AG10803 (cell line): ENCODE data around the gene OSGEP.
A peak's percentile ranks its signal among the peaks of the same experiment; 100 is the strongest.

ENCODE experiments used
- DNase-seq: peaks from one replicate; pipeline ENCODE4 v3.0.0; 2010; ENCODE audit warnings: low read depth
- H3K4me3 ChIP-seq: 2 replicates; pipeline ENCODE4 v1.5.1; 2011; ENCODE audit warnings: mild to moderate bottlenecking, low read length, control low read depth
- CTCF ChIP-seq: conservative IDR thresholded peaks from 2 replicates; pipeline ENCODE4 v1.5.1; 2011; ENCODE audit warnings: mild to moderate bottlenecking, low read length, control low read depth, inconsistent platforms

The OSGEP gene

GRCh38 chr14:20441461-20441860, 13.2 kb downstream of the OSGEP start:
- no peak for TF ChIP-seq CTCF
- DNase-seq, result no peak

GRCh38 chr14:20440882-20441281, 13.7 kb downstream of the OSGEP start:
- no peak overlapping the region for H3K4me3 ChIP-seq
- TF ChIP-seq CTCF, result no peak
- no peak for DNase-seq

More at GRCh38 chr14:20441461-20441860, 13.2 kb downstream of the OSGEP start:
- H3K4me3 ChIP-seq, result no peak overlapping the region

GRCh38 chr14:20440465-20440864, 14.1 kb downstream of the OSGEP start:
- H3K4me3 ChIP-seq, result no peak overlapping the region
- TF ChIP-seq CTCF, result no peak
- DNase-seq, result no peak

GRCh38 chr14:20438664-20439063, 15.9 kb downstream of the OSGEP start:
- no peak for DNase-seq
- TF ChIP-seq CTCF, result no peak
- no peak overlapping the region for H3K4me3 ChIP-seq

- no peak overlapping the region for H3K4me3 ChIP-seq
- TF ChIP-seq CTCF, result no peak
- DNase-seq, result peak; percentile 77
These were observed 18.3 kb downstream of the OSGEP start for GRCh38 chr14:20436363-20436755.

- H3K4me3 ChIP-seq, result peak within 1 kb of the TSS; percentile 12; the same call in 1 of the 2 replicates
- DNase-seq, result no peak
- TF ChIP-seq CTCF, result no peak
These were observed 18.8 kb downstream of the OSGEP start, which contains the start of gene KLHL33 for GRCh38 chr14:20435582-20436362. TSS of gene KLHL33 (minus strand) at chr14:20436166. CDS start at chr14:20435811, 355 bp downstream.
